DMS 273 (cell line): ENCODE measurements around the gene NFKBIE.

Experiments
- DNase-seq: peaks from one replicate; lab custom pipeline; 2025; ENCODE audit not compliant: unreplicated experiment; lab: John Stamatoyannopoulos, UW

Gene NFKBIE

GRCh38 chr6:44258325-44258863 lies 7.0 kb downstream of the NFKBIE start:
- DNase-seq = no peak

- DNase-seq = no peak
These were observed 7.5 kb downstream of the NFKBIE start for GRCh38 chr6:44257753-44258324.

- DNase-seq = peak; percentile 93
These were observed 8.2 kb downstream of the NFKBIE start, which contains the start of gene SLC35B2 for GRCh38 chr6:44257025-44257752. Gene SLC35B2 (minus strand): TSS chr6:44257528. CDS start chr6:44257410, 118 bp downstream.

GRCh38 chr6:44256775-44257024 lies 8.7 kb downstream of the NFKBIE start:
- no peak for DNase-seq

GRCh38 chr6:44255871-44256774 lies 9.2 kb downstream of the NFKBIE start:
- DNase-seq = peak; percentile 78

- peak; percentile 85 for DNase-seq
These were observed 10.1 kb downstream of the NFKBIE start for GRCh38 chr6:44255105-44255808.

- DNase-seq = no peak
These were observed 10.9 kb downstream of the NFKBIE start for GRCh38 chr6:44254191-44255104.

- peak; percentile 85 for DNase-seq
These were observed 11.8 kb downstream of the NFKBIE start for GRCh38 chr6:44253307-44254101.

- DNase-seq = no peak
These were observed 13.5 kb downstream of the NFKBIE start for GRCh38 chr6:44251576-44252524.

GRCh38 chr6:44250718-44251123 lies 14.6 kb downstream of the NFKBIE start:
- DNase-seq = no peak

GRCh38 chr6:44250067-44250717 lies 15.2 kb downstream of the NFKBIE start:
- no peak for DNase-seq

GRCh38 chr6:44249082-44249748 lies 16.1 kb downstream of the NFKBIE start:
- no peak for DNase-seq

- DNase-seq = no peak
These were observed 16.8 kb downstream of the NFKBIE start for GRCh38 chr6:44248579-44248978.

- peak; percentile 69 for DNase-seq
These were observed 17.7 kb downstream of the NFKBIE start for GRCh38 chr6:44247338-44248302.

GRCh38 chr6:44246663-44247337 lies 18.6 kb downstream of the NFKBIE start, which contains the start of gene HSP90AB1:
Gene HSP90AB1 (plus strand): TSS chr6:44247101. CDS start chr6:44248630, 1,529 bp downstream.
- peak; percentile 99 for DNase-seq
